ENCODE results near the gene LYSMD2. TPM values are rescaled to one million over a fixed set of nuclear protein-coding genes. Genes with fewer than 3 reads are reported as not detected.
A peak's percentile ranks its signal among the peaks of the same experiment; 100 is the strongest.

The LYSMD2 gene
- total RNA-seq, 2 experiments from 2014 or later = 14.5 to 16.8 TPM

GRCh38 chr15:51681303-51681963 is 56.0 kb downstream of the LYSMD2 start, which contains the start of gene SCG3:
SCG3 (plus strand) TSS chr15:51681503; CDS start chr15:51681756, 253 bp downstream.
- Mint-ChIP-seq H3K27ac (no peak within 1 kb of the TSS), H3K9me3 (no peaks in the 10 kb centered on the region), H3K27me3 (ENCODE audit: low read depth) (peaks cover 36% of the 10 kb centered on the region), H3K4me1 (ENCODE audit: low read depth) (peaks cover 5% of the 10 kb centered on the region), H3K4me3 (peak within 1 kb of the TSS; percentile 22), H3K36me3 (ENCODE audit: low read depth) (no peaks in the 10 kb centered on the region)
- intact Hi-C loops (cut with micrococcal nuclease) = loop anchor here (2.0 kb wide), 1 partner anchor 45 kb away; no protein-coding TSS in a partner anchor
- CTCF ChIA-PET = interaction anchor here (0.8 to 2.6 kb wide), 2 partner anchors 14 to 31 kb away, joined by 3 to 11 read pairs; no protein-coding TSS in a partner anchor
- peak; percentile 86 for DNase-seq

DNA sequence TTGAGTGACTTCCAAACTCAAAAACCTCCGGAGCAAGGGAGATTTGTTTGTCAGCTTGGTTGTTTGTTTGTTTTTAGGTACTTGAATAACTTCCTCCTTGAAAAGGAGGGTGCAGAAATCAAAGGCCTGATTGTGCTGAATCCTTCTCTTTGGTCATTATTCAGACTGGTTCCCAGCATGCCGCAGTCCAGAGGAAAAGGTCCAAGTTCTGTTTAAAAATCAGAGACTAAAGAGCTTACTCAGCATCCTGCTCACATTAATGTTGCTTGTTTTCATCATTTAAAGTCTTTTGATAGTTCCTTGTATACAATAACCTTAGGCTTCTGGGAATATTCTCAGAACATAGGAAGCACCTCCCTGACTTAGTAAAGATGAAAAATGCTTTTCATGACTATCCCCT is 57.1 kb downstream of the LYSMD2 start:
- H3K4me1 Mint-ChIP-seq (ENCODE audit: low read depth) = peaks cover 5% of the 10 kb centered on the region
- no peaks in the 10 kb centered on the region for H3K9me3 Mint-ChIP-seq
- no peak for DNase-seq
- H3K27me3 Mint-ChIP-seq (ENCODE audit: low read depth) = peaks cover 36% of the 10 kb centered on the region
- no peaks in the 10 kb centered on the region for H3K36me3 Mint-ChIP-seq (ENCODE audit: low read depth)
- CTCF ChIA-PET = interaction anchor here (0.9 to 2.6 kb wide), 2 partner anchors 27 to 30 kb away, joined by 3 to 11 read pairs; no protein-coding TSS in a partner anchor
- intact Hi-C loops (cut with micrococcal nuclease) = loop anchor here (2.0 kb wide), 1 partner anchor 46 kb away; no protein-coding TSS in a partner anchor
- H3K27ac Mint-ChIP-seq = no peak overlapping the region
- no peak overlapping the region for H3K4me3 Mint-ChIP-seq

DNA sequence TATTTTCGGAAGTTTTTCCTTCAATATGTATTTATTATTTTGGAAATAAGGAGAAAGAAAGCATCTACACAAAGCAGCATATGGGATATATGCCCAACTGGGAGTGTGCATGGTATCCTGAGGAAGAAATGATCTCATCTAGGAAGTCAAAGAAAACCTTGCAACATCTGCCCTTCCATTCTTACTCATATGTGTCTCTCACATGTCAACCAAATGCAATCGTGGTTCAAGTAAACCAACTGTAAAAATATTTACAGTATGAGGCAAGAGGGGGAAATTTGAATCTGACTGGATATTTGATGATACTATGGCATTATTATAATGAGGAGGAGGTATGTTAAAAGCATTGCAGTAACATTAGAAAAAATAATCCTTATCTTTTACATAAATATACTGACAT is 59.4 kb downstream of the LYSMD2 start:
- CTCF ChIA-PET = no interaction called here
- Mint-ChIP-seq H3K27me3 (ENCODE audit: low read depth) (peaks cover 25% of the 10 kb centered on the region), H3K4me3 (no peak overlapping the region), H3K27ac (no peak overlapping the region), H3K36me3 (ENCODE audit: low read depth) (no peaks in the 10 kb centered on the region), H3K9me3 (no peaks in the 10 kb centered on the region), H3K4me1 (ENCODE audit: low read depth) (peaks cover 5% of the 10 kb centered on the region)
- no peak for DNase-seq
- intact Hi-C loops (cut with micrococcal nuclease) = no loop called here

GRCh38 chr15:51677452-51677851 is 60.0 kb downstream of the LYSMD2 start:
- Mint-ChIP-seq H3K36me3 (ENCODE audit: low read depth) (no peaks in the 10 kb centered on the region), H3K27me3 (ENCODE audit: low read depth) (peaks cover 23% of the 10 kb centered on the region), H3K27ac (no peak overlapping the region), H3K9me3 (no peaks in the 10 kb centered on the region), H3K4me1 (ENCODE audit: low read depth) (peaks cover 5% of the 10 kb centered on the region), H3K4me3 (no peak overlapping the region)
- CTCF ChIA-PET = no interaction called here
- no peak for DNase-seq
- intact Hi-C loops (cut with micrococcal nuclease) = no loop called here

DNA sequence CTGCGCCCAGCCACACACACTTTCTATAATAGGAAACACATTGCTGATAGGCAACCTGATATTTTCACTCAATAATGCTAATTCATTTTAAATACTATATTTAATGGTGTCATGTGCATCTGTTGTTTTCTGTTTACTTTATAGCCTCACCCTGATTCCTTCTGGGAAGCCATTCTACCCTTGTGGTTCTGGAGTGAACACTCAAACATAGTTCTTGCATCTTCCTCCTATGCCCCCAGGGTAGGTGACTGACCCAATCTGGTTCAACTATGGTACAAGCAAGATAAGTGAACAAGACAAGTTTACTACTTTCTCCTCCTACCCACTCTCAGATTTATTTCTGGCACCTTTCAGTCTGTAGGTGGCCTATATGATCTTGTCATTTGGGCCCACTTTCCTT is 60.4 kb downstream of the LYSMD2 start:
- DNase-seq = no peak
- peaks cover 23% of the 10 kb centered on the region for H3K27me3 Mint-ChIP-seq (ENCODE audit: low read depth)
- no peak overlapping the region for H3K27ac Mint-ChIP-seq
- intact Hi-C loops (cut with micrococcal nuclease) = no loop called here
- CTCF ChIA-PET = no interaction called here
- H3K4me1 Mint-ChIP-seq (ENCODE audit: low read depth) = peaks cover 5% of the 10 kb centered on the region
- no peaks in the 10 kb centered on the region for H3K9me3 Mint-ChIP-seq
- no peak overlapping the region for H3K4me3 Mint-ChIP-seq
- H3K36me3 Mint-ChIP-seq (ENCODE audit: low read depth) = no peaks in the 10 kb centered on the region

- Mint-ChIP-seq H3K4me3 (no peak overlapping the region), H3K27ac (no peak overlapping the region), H3K4me1 (ENCODE audit: low read depth) (no peaks in the 10 kb centered on the region), H3K27me3 (ENCODE audit: low read depth) (peaks cover 6% of the 10 kb centered on the region), H3K36me3 (ENCODE audit: low read depth) (no peaks in the 10 kb centered on the region), H3K9me3 (no peaks in the 10 kb centered on the region)
- intact Hi-C loops (cut with micrococcal nuclease) = no loop called here
- no peak for DNase-seq
- CTCF ChIA-PET = interaction anchor here (0.6 kb wide), 1 partner anchor 605 kb away, joined by 3 read pairs; no protein-coding TSS in a partner anchor
These were observed 62.2 kb downstream of the LYSMD2 start for GRCh38 chr15:51675234-51675633.

Other genes starting within 250 kb of the LYSMD2 start
- 10 to 100 TPM in 1 of 2 experiments, 1 to 10 TPM in 1; 10.0 TPM for gene DMXL2, start 114.9 kb downstream of the LYSMD2 start, total RNA-seq
- gene SCG3, start 56.2 kb downstream of the LYSMD2 start, total RNA-seq = not detected
- gene TMOD2, start 13.9 kb upstream of the LYSMD2 start, total RNA-seq = 1 to 10 TPM; 6.4 to 6.8 TPM
- gene TMOD3, start 92.0 kb upstream of the LYSMD2 start, total RNA-seq = 10 to 100 TPM; 45.9 to 52.8 TPM
- gene LEO1, start 234.1 kb upstream of the LYSMD2 start, total RNA-seq = 10 to 100 TPM; 21.0 to 23.8 TPM